Sigmoid colon (tissue), 4 donors: ENCODE measurements around the gene TNFRSF18.

ENCODE experiments used
- EP300 ChIP-seq, 4 donors: sonication (generic); formaldehyde crosslinking; IDR thresholded peaks; one replicate each; pipeline ENCODE4 v1.6.1; 2017; ENCODE audit warnings: antibody characterized with exemption in 4 of 4
- POLR2A ChIP-seq, 2 donors: fragments of 450-650 bp; IDR thresholded peaks; one replicate each; pipeline ENCODE4 v1.6.1; 2016; ENCODE audit warnings: antibody characterized with exemption in 2 of 2, mild to moderate bottlenecking in 2 of 2, moderate library complexity in 2 of 2
- POLR2AphosphoS5 ChIP-seq, 4 donors: sonication (generic); formaldehyde crosslinking; IDR thresholded peaks; one replicate each; pipeline ENCODE4 v1.6.1; 2017; ENCODE audit warnings: antibody characterized with exemption in 4 of 4
- TF ChIP-seq, protein P1 (sequence below), 4 experiments: fragments of 450-650 bp in 3 of 4; fragments of 200-600 bp in 1 of 4; IDR thresholded peaks; one replicate each; pipeline ENCODE4 v1.5.1; 2016 to 2019; ENCODE audit warnings: antibody characterized with exemption in 4 of 4, mild to moderate bottlenecking in 3 of 4, moderate library complexity in 2 of 4

DNA sequence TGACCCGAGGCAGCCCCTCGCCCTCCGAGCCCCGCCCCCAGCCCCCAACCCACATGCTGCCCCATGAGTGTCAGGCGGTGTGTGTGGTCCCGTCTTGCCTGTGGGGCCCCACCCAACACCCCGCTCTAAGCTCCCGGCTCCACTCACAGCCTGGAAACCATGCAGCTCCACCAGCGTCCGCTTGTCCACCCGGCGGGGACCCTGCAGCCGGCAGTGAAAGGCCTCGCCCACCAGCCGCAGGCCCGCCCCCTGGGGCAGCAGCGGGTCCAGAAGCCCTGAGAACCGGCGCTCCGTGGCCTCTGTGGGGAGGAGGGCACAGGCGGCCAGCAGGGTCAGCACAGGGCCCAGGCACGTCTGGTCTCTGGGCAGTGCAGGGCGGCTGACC, 37.4 kb upstream of the TNFRSF18 start:
- TF ChIP-seq, protein P1, sequence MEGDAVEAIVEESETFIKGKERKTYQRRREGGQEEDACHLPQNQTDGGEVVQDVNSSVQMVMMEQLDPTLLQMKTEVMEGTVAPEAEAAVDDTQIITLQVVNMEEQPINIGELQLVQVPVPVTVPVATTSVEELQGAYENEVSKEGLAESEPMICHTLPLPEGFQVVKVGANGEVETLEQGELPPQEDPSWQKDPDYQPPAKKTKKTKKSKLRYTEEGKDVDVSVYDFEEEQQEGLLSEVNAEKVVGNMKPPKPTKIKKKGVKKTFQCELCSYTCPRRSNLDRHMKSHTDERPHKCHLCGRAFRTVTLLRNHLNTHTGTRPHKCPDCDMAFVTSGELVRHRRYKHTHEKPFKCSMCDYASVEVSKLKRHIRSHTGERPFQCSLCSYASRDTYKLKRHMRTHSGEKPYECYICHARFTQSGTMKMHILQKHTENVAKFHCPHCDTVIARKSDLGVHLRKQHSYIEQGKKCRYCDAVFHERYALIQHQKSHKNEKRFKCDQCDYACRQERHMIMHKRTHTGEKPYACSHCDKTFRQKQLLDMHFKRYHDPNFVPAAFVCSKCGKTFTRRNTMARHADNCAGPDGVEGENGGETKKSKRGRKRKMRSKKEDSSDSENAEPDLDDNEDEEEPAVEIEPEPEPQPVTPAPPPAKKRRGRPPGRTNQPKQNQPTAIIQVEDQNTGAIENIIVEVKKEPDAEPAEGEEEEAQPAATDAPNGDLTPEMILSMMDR (IDR thresholded peaks at IDR 0.05): no peak
- TF ChIP-seq EP300 (IDR thresholded peaks at IDR 0.05) (no peak), POLR2AphosphoS5 (IDR thresholded peaks at IDR 0.05) (no peak), POLR2A (IDR thresholded peaks at IDR 0.05) (no peak)
